ENCODE data around the gene VWA8.

VWA8 gene

GRCh38 chr13:41765020-41765419 is 195.9 kb downstream of the VWA8 start:
- ATAC-seq, result no peak
- no peak for TF ChIP-seq OSR1 (CRISPR knock-in tag; IDR thresholded peaks at IDR 0.05)
- no peak for TF ChIP-seq ZNF8 (CRISPR knock-in tag; IDR thresholded peaks at IDR 0.05)
- no peak for TF ChIP-seq TSHZ2 (CRISPR knock-in tag; IDR thresholded peaks at IDR 0.05)
- TF ChIP-seq CREB5 (CRISPR knock-in tag; IDR thresholded peaks at IDR 0.05; ENCODE audit: low read depth), result no peak
- TF ChIP-seq SNAI2 (CRISPR knock-in tag; IDR thresholded peaks at IDR 0.05), result no peak
- no peak for TF ChIP-seq ZC3H10 (CRISPR knock-in tag; IDR thresholded peaks at IDR 0.05)
- no peak for TF ChIP-seq BACH2 (CRISPR knock-in tag; IDR thresholded peaks at IDR 0.05; ENCODE audit: borderline replicate concordance)
- TF ChIP-seq TOX (CRISPR knock-in tag; IDR thresholded peaks at IDR 0.05; ENCODE audit: borderline replicate concordance), result no peak
- no peak for TF ChIP-seq ZNF565 (CRISPR knock-in tag; conservative IDR thresholded peaks at IDR 0.05; ENCODE audit: low read depth)
- TF ChIP-seq ARNTL (CRISPR knock-in tag; IDR thresholded peaks at IDR 0.05; ENCODE audit: borderline replicate concordance, low read depth), result no peak
- no peak for TF ChIP-seq PATZ1 (CRISPR knock-in tag; IDR thresholded peaks at IDR 0.05; ENCODE audit: borderline replicate concordance)
- no peak for TF ChIP-seq ESRRG (CRISPR knock-in tag; IDR thresholded peaks at IDR 0.05)
- TF ChIP-seq CSDC2 (CRISPR knock-in tag; IDR thresholded peaks at IDR 0.05), result no peak

- no peak for TF ChIP-seq TCF4 (CRISPR knock-in tag; IDR thresholded peaks at IDR 0.05; ENCODE audit: borderline replicate concordance)
- no peak for TF ChIP-seq ISL1 (CRISPR knock-in tag; IDR thresholded peaks at IDR 0.05)
- TF ChIP-seq PPARA (CRISPR knock-in tag; IDR thresholded peaks at IDR 0.05; ENCODE audit: borderline replicate concordance), result no peak
- TF ChIP-seq SNAI2 (CRISPR knock-in tag; IDR thresholded peaks at IDR 0.05), result no peak
- TF ChIP-seq ZFP30 (CRISPR knock-in tag; IDR thresholded peaks at IDR 0.05), result no peak
- no peak for TF ChIP-seq ZFP3 (CRISPR knock-in tag; IDR thresholded peaks at IDR 0.05)
- no peak for TF ChIP-seq TSHZ2 (CRISPR knock-in tag; IDR thresholded peaks at IDR 0.05)
- TF ChIP-seq BACH2 (CRISPR knock-in tag; IDR thresholded peaks at IDR 0.05; ENCODE audit: borderline replicate concordance), result no peak
- no peak for TF ChIP-seq ZNF8 (CRISPR knock-in tag; IDR thresholded peaks at IDR 0.05)
- no peak for ATAC-seq
Measured at GRCh38 chr13:41764558-41764957, 196.4 kb downstream of the VWA8 start.

GRCh38 chr13:41763782-41764181 is 197.1 kb downstream of the VWA8 start:
- TF ChIP-seq SNAI2 (CRISPR knock-in tag; IDR thresholded peaks at IDR 0.05) (no peak), TCF4 (CRISPR knock-in tag; IDR thresholded peaks at IDR 0.05; ENCODE audit: borderline replicate concordance) (no peak), CSRNP3 (CRISPR knock-in tag; IDR thresholded peaks at IDR 0.05) (no peak), ZNF8 (CRISPR knock-in tag; IDR thresholded peaks at IDR 0.05) (no peak), PPARA (CRISPR knock-in tag; IDR thresholded peaks at IDR 0.05; ENCODE audit: borderline replicate concordance) (no peak), ARNTL (CRISPR knock-in tag; IDR thresholded peaks at IDR 0.05; ENCODE audit: borderline replicate concordance, low read depth) (no peak), PATZ1 (CRISPR knock-in tag; IDR thresholded peaks at IDR 0.05; ENCODE audit: borderline replicate concordance) (no peak), TSHZ2 (CRISPR knock-in tag; IDR thresholded peaks at IDR 0.05) (no peak)
- ATAC-seq, result no peak
